HG03575 (cell line): ENCODE results near the gene LGALS16.

Experiments
- ATAC-seq: cut with Tn5 transposase; IDR thresholded peaks from one replicate; pipeline ENCODE4 v1.9.1; 2021; ENCODE audit not compliant: unreplicated experiment, insufficient number of reproducible peaks, low FRiP score; ENCODE audit errors: extremely low read depth

The LGALS16 gene

GRCh38 chr19:39709026-39709872 is 53.5 kb downstream of the LGALS16 start:
- no peak for ATAC-seq
